DND-41 (cell line): ENCODE results near the gene ABCD3.

ENCODE experiments used
- EZH2 ChIP-seq: IDR thresholded peaks from 3 replicates; pipeline ENCODE4 v1.6.1; 2012; ENCODE audit warnings: borderline replicate concordance, low read depth, mild to moderate bottlenecking, moderate library complexity, low read length, inconsistent platforms; ENCODE audit not compliant: severe bottlenecking
- TF ChIP-seq, protein P1 (sequence below): IDR thresholded peaks from 2 replicates; pipeline ENCODE4 v1.5.1; 2012; ENCODE audit warnings: borderline replicate concordance, low read length, moderate library complexity, mild to moderate bottlenecking; ENCODE audit not compliant: poor library complexity, severe bottlenecking; ENCODE audit errors: extremely low read depth

DNA sequence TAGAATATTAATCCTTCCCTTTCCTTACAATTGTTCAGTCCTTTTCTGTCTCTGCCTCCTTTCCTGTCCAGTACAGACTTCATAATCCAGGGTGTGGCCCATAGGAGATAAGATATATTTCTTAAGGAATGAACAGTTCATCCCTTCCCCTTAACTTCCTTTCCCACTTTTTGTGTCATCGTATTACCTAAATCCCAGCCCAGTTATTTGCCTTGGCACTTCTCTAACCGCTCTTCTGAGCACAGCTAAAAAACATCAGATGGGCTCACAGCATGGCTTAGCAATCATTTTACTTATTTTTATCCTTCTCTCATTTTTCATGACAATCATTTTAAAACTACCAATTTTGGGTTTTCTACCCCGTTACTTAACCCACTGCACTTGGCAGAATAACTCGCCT lies 83.7 kb downstream of the ABCD3 start:
- TF ChIP-seq, protein P1, sequence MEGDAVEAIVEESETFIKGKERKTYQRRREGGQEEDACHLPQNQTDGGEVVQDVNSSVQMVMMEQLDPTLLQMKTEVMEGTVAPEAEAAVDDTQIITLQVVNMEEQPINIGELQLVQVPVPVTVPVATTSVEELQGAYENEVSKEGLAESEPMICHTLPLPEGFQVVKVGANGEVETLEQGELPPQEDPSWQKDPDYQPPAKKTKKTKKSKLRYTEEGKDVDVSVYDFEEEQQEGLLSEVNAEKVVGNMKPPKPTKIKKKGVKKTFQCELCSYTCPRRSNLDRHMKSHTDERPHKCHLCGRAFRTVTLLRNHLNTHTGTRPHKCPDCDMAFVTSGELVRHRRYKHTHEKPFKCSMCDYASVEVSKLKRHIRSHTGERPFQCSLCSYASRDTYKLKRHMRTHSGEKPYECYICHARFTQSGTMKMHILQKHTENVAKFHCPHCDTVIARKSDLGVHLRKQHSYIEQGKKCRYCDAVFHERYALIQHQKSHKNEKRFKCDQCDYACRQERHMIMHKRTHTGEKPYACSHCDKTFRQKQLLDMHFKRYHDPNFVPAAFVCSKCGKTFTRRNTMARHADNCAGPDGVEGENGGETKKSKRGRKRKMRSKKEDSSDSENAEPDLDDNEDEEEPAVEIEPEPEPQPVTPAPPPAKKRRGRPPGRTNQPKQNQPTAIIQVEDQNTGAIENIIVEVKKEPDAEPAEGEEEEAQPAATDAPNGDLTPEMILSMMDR = no peak
- no peak for TF ChIP-seq EZH2
